HG03469 (cell line): ENCODE results near the gene MTHFSD.
"Not testable (repeated sequence)": the region's sequence is repeated elsewhere in the genome, so short reads cannot be mapped to it uniquely, and the experiment has no call there.

Experiments
- ATAC-seq: cut with Tn5 transposase; IDR thresholded peaks from one replicate; pipeline ENCODE4 v1.9.1; 2021; ENCODE audit warnings: mild to moderate bottlenecking, moderate library complexity, moderate number of reproducible peaks; ENCODE audit not compliant: unreplicated experiment

MTHFSD gene, protein sequence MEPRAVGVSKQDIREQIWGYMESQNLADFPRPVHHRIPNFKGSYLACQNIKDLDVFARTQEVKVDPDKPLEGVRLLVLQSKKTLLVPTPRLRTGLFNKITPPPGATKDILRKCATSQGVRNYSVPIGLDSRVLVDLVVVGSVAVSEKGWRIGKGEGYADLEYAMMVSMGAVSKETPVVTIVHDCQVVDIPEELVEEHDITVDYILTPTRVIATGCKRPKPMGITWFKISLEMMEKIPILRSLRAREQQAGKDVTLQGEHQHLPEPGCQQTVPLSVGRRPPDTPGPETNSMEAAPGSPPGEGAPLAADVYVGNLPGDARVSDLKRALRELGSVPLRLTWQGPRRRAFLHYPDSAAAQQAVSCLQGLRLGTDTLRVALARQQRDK

DNA sequence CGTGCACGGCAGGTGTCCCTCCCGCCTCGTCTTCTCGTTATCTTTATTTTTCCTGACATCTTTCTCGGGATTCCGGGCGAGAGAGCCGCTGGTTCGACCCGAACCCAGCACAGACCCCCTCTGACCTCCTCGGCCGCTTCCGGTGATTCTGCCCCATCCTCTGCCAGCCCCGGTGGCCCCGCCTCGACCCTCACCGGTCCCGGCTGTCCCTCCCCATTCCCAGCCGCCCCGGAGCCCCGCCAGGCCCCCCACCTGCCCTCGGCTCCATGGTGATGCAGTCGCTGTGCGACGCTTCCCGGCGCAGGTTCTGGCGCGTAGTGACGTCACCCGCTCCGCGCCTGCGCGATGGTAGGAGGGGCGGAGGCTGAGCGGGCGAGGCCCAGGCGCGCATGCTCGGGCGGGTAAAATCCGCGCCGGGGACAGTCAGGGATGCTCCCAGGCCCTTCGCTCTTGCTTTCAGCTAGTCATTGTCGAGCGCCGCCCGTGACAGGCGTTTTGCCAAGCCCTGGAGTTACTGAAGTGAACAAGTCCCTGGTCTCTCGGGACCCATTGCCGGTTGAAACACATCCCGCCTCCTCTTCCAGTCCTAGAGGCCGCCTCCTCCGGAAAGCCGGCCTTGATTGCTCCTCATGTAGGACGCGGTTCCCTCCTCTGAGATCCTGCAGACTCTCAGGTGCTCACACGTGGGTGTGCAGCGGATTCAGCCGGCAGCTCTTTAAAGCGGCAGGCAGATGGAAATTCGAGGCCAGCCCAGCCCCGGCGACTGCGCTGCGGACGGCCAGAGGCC lies at the start of gene MTHFSD:
TSS of gene MTHFSD (minus strand) at position 319 of the 787 bp plus-strand sequence. CDS start at position 268, 51 bp downstream.
- ATAC-seq = peak; percentile 75

DNA sequence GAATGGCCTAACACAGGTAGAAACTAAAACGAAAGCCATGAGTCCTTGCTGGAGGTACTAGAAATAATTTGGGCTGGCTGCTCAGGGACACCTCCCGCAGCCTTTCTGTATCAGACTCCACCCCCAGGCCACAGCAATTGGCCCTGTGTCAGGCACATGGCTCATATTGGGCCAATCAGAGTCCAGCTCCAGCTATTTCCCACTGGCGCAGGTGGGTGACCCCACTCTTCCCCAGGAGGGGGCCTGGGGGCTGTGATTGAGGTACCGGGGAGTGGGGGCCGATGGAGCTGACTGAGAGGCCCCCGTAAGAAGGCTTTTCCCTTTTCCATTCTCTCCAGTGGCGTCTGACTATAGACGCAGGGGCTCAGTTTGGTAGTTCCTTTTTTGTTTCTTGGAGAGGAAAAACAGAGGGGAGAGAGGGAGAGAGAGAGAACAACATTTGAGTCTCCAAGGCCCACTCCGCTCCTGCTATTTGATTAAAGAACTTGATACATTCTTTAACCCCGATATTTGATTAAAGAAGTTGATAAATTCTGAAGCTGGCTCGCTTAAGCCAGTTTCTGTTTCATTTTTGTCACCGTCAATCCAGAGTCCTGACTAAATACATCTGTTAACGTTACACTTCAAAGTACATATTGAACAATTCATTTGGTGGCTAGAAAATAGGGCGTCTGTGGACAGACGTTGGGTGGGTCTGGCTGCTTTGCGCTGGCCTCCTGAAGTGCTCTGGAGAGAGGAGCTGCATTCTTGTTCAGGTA lies 49.6 kb upstream of the MTHFSD start:
- ATAC-seq = no peak

DNA sequence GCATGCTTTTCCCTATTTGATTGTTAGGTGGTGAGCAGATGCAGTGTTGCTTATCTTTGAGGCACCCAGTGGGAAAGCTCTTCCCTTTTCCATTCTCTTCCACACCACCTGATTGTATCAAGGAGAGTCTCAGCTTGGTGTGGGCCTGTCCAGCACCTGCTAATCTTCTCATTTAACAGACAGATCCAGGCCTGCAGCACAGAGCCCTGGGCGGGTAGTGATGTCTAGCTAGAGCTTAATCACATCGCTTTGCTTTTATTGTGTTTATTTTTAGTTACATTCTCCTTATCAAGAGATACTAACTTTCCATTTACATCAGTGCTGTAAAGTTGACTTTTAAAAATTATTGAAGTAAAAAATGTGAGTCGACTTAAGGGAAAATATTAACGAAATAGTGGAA lies 47.5 kb upstream of the MTHFSD start:
- ATAC-seq = no peak

DNA sequence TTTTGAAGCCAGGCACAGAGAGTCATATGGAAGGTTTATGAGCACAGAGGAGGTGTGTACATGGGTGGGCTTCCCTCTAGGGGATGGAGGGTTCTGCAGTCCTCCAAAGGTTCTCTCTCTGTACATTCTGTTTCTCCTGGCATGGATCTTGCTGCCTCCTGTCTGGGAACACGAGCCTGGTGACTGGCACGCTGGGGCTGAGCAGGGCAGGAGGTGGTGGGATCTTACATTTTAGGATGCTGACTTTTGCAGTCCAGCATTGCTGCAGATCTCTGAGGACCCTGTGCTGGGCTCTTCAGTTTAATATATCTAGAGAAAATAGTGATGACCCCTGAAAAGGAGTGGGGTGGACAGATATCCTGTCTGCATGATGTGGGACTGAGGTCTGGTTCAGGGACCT lies 46.3 kb upstream of the MTHFSD start:
- no peak for ATAC-seq

DNA sequence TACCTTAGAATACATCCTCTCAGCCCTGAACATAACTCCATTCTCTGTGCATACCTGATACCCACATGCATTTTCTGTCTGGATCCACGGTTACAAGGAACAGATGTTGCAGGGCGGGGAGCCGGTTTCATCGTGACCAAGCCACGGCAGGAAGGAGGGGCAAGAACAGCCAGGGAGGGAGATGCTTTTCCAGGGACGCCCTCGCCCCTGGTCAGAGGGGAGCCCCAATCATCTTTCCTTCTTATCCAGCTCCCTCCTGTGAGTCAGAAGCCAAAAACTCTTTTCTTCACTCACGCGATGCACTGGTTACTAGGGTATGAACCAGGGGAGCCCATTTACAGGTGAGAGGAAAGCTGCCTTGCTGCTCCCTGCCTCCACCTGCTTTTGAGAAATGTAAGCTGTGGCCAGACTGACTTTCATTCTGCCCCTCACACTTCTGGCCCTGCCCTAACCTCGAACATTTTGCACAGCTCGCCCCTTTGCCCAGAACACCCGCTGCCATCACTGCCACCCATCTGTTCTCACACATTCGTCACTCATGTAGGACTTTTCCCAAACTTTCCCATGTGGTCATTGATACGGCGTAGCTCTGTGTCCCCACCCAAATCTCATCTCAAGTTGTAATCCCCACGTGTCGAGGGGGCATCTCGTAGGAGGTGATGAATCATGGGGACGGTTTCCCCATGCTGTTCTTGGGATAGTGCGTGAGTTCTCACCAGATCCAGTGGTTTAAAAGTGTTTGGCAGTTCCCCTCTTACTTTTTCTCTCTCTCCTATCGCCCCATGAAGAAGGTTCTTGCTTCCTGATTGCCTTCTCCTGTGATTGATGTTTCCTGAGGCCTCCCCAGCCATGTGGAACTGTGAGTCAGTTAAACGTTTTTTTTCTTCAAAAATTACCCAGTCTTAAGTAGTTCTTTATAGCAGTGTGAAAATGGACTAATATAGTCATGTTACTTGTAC lies 43.9 kb upstream of the MTHFSD start:
- ATAC-seq = no peak

DNA sequence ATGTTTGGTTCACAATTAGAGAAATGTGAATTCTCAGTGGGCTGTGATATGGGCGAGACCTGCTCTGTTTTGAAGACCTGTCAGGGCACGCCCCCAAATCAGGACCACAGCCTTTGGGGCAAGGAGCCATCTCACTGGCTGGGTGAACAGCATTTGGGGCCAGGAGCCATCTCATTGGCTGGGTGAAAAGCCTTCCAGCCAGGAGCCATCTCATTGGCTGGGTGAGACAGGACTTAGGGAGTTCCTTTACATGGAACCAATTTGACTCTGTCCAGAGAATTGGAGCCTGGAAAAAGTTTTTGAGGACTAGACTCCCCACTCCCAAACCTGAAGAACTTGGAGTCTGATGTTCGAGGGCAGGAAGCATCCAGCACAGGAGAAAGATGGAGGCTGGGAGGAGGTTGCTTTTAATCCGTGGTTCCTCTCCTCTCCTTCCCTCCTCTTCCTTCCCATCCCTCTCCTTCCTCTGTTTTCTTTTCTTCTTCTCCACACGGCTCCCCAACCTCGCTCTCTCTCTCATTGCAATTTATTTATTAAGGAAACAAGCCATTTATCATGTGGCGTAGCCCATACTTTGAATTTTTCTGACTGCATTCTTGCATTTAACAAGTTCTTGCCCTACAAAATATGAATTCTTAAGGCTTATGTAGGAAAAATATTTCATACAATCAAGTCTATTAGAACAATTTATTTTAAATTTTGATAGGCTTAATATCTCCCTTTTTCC lies 43.0 kb upstream of the MTHFSD start:
- no peak for ATAC-seq

DNA sequence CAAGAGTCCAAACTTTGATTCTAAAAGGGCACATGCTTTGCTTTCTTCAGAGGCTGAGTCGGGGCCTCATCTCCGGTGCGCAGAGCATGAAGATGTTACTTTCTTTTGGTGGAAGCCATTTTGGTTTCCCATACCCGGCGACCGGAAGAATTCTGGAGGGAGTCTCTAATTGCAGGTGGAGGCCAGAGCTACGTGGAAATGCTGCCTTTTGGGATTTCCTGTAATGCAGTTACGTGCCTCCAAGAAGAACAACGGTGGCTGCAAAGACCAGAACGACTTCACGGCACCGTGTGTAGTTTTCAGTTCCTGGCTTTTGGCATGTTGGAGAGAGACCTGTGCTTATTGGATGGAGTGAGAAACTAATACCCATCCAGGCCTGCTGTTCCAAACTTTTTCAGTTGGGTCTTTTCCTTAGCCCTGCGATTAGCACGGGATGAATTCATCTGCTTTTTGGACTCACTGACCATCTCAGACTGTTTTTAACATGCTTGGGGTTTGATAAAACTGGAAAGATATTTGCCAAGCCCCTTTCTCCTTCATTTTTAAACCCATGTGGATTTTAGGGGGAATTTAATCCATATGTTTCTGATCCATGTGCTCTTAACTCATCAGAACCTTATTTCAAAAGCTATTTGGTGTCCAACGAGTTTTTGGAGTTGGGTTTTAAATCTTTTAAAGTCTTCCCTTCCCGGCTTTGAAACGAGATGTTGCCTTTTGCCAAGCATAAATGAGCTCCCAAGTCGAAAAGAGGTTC lies 42.3 kb upstream of the MTHFSD start:
- ATAC-seq = no peak

DNA sequence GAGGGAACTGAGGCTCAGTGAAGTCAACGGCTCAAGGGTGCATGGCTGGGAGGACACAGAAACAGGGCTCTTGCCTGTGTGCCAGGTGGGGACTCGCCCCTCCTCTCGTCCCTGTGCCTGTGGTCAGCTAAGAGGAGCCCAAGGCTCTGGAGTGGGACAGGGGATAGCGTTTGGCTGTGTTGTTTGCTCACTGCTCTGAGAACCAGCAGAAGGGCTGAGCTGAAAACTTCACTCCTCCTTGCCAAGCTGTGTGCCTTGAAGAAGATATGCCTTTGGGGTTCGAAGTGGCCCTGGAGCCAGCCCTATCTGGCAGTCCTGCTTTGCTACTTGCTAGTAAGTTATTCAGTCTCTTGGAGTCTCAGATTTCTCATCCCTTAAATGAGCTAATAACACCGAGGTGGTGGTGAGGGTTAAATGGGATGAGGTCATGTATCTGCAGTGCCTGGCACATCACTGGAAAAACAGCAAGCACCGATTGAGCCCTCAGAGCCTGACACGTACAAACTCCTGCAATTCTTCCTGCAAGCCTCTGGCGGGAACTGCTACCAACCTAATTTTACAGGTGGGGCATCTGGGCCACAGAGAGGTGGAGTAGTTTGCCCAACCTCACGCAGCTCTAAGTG lies 41.1 kb upstream of the MTHFSD start:
- ATAC-seq = no peak

DNA sequence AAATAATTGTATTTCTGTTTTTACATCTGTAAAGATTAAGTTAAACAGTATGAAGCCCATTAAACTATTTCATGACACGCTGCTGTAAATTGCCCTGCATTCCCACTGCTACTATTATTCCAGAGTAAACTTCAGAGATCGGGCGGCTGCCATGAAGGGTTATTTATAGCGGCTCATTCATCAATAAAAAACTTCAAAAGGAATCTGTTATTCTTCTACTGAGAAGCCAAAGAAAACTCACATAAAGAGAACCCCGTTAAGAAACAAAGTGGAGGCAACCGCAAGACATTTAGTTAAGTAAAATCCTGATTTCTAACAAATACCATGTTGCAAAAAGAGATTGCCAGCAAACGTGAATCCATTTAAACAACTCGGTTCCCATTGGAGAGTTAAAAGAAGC lies 39.7 kb upstream of the MTHFSD start:
- ATAC-seq = no peak

DNA sequence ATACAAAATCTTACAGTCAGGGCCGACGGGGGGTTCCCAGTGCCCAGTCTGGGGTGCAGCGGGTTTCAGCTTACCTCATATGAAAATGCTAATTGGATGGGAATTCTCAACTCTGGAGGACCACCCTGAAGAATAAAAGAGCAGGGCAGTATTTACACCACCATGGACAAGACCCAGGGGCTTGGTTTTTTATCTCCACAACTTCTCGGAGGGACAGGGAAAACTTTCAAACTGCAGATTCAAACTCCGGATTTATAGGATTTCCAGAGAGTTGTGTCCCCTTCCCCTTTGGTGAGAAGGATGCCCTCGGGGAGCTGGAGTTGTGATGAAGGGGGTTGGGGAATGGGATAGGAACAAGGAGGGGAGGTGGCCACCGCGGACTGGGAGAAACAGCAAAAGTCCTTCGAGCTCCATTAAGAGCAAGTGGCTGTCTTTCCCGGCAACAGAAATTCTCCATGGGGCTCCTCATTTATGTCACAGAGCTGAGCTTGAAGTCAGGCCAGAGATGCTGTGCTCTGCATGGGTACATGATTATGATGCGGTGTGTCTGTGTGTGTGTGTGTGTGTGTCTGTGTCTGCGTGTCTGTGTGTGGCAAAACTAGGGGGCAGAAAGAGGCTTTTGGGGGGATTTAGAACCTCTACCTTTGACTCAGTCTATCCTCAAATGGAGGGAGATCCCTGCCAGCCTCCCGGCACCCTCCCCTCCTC lies 39.0 kb upstream of the MTHFSD start:
- ATAC-seq = no peak

DNA sequence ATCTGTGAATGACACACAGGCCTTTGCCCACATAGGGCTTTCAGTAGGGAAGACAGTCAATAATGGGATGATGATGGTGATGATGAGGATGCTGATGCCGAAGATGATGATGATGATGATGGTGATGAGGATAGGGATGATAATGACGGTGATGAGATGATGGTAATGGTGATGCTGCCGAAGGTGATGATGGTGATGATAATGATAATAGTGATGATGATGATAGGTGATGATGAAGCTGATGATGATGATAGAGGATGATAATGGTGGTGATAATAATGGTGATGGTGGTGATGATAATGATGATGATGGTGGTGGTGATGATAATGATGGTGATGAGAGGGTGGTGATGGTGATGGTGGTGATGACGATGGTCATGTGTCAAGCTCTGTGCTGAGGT lies 36.2 kb upstream of the MTHFSD start:
- ATAC-seq = no peak

DNA sequence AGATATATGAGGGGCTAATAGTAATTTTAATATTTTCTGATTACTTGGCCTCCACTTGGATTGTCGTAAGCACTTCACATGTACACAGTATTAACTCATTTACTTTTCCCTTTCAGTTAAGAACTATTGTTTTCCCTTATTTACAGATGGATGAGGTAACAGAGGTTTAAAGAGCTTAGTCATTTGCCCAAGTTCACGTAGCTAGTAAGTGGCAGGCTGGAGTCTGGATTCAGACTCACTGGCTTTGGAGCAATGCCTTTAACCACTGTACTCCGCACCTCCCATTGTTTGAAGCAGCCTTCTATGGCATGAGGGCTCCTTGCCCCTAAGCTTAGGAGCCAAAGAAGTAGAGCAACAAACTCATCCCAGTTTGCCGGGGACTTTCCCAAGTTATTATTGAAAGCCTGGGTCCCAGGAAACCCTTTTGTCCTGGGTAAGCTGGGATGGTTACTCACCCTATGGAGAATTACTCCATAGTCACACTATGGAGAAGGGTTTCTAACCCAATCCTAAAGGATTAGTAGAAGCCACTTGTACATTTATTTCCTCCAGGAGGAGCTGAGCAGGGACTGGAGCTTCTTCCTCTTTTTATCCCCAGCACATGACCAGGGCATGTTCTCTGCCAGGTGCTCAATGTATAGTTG lies 35.6 kb upstream of the MTHFSD start:
- ATAC-seq = no peak

DNA sequence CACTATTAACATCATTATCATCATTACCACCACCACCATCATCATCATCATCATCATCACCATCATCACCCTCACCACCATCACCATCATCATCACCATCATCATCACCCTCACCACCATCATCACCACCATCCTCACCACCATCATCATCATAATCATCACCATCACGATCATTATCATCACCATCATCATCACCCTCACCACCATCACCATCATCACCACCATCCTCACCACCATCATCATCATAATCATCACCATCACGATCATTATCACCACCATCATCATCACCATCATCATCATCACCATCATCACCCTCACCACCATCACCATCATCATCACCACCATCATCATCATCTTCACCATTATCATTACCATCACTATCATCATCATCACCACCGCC lies 32.9 kb upstream of the MTHFSD start:
- not testable (repeated sequence) for ATAC-seq

DNA sequence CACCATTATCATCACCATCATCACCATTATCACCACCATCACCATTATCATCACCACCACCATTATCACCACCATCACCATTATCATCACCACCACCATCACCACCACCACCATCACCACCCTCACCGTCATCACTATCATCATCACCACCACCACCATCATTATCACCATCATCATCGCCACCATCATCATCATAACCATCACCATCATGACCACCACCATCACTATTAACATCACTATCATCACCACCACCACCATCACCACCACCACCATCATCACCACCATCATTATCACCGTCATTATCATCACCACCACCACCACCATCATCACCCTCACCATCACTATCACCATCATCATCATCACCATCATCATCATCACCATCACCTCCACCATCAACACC lies 32.5 kb upstream of the MTHFSD start:
- no peak for ATAC-seq

DNA sequence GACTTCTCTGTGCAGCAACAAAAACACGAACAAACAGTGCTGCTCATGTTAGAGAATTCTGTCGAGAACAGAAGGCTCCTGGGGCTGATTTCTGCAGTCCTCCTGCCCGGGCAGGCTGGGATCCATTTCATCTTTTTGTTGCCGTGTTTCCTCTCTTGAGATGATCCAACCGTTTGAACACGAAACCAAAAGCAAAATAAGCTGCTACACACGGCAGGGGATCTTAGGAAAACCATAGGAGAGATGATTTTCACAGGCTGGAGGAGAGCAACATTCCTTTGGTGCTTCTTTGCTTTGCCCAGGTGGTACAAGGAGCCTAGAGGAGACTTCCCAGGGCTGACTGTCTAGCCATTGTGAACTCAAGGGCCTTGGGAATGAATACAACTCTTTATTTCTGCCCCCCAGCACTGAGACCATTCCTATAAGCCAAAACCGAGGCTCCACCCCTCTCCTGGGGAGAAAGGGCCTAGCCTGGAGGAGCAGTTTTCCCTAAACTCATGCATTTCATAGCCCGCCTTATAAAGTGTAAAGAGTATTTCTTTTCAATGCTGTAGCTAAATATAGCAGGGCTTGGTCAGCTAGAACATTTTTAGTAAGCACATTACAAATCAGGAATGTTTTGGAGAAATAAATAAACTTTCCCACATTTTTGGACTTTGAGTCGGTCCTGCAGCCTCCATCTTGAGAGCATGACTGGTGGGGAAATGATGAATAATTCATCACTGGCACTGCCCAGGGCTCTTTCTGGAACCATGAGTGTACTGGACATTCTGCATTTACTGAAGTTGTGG lies 31.0 kb upstream of the MTHFSD start:
- ATAC-seq = no peak
